A673 (cell line): Measurements from ENCODE around the gene MYT1.

Experiments used
- EZH2 ChIP-seq: fragments of 200-600 bp; sonication (generic); IDR thresholded peaks from 2 replicates; pipeline ENCODE4 v1.6.1; 2017; ENCODE audit warnings: borderline replicate concordance, low read depth, mild to moderate bottlenecking, mixed read lengths, antibody characterized with exemption, low read length; ENCODE audit not compliant: poor library complexity, severe bottlenecking
- TF ChIP-seq, protein P1 (sequence below): fragments of 300-800, 200-600 bp; sonication (generic); conservative IDR thresholded peaks from 2 replicates; pipeline ENCODE4 v1.5.1; 2017; ENCODE audit warnings: low read depth, mild to moderate bottlenecking, antibody characterized with exemption, low read length, moderate library complexity, mixed read lengths

DNA sequence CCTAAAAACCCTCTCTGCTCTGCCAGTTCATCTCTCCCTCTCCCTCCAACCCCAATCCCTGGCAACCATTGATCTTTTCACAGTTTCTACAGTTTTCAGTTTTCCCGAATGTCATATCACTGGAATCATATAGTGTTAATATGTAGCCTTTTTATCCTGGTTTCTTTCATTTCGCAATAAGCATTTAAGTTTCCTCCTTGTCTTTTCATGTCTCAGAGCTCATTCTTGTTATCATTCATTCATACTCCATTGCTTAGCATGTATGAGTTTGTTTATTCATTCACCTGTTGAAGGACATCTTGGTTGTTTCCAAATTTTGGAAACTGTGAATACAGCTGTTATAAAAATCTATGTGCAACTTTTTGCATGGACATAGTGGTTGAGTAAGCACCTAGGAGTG, 85.8 kb downstream of the MYT1 start:
- TF ChIP-seq, protein P1, sequence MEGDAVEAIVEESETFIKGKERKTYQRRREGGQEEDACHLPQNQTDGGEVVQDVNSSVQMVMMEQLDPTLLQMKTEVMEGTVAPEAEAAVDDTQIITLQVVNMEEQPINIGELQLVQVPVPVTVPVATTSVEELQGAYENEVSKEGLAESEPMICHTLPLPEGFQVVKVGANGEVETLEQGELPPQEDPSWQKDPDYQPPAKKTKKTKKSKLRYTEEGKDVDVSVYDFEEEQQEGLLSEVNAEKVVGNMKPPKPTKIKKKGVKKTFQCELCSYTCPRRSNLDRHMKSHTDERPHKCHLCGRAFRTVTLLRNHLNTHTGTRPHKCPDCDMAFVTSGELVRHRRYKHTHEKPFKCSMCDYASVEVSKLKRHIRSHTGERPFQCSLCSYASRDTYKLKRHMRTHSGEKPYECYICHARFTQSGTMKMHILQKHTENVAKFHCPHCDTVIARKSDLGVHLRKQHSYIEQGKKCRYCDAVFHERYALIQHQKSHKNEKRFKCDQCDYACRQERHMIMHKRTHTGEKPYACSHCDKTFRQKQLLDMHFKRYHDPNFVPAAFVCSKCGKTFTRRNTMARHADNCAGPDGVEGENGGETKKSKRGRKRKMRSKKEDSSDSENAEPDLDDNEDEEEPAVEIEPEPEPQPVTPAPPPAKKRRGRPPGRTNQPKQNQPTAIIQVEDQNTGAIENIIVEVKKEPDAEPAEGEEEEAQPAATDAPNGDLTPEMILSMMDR, result no peak
- no peak for TF ChIP-seq EZH2
